Right cardiac atrium (tissue), 5 donors: Measurements from ENCODE around the gene MB21D2. TPM values are rescaled to one million over a fixed set of nuclear protein-coding genes. Genes with fewer than 3 reads are reported as not detected.
A peak's percentile ranks its signal among the peaks of the same experiment; 100 is the strongest.

Experiments
- ATAC-seq, 2 donors: fragments of 200-7000 bp; cut with Tn5 transposase; one replicate each; pipeline versions ENCODE4 v1.8.0 to v1.9.1; 2020; ENCODE audit warnings: moderate library complexity in 2 of 2, mild to moderate bottlenecking in 1 of 2
- DNase-seq, 3 donors: peaks; one replicate each; pipeline ENCODE4 v3.0.0-alpha.2; 2020
- H3K27ac ChIP-seq: one replicate; pipeline ENCODE4 v1.5.1; 2013; ENCODE audit warnings: mild to moderate bottlenecking, low read length, control low read depth, moderate library complexity
- H3K27me3 ChIP-seq: one replicate; pipeline ENCODE4 v1.6.1; 2013; ENCODE audit not compliant: control insufficient read depth, insufficient read depth
- H3K4me1 ChIP-seq: one replicate; pipeline ENCODE4 v1.6.1; 2013; ENCODE audit warnings: low read length; ENCODE audit not compliant: control insufficient read depth, insufficient read depth
- H3K4me3 ChIP-seq: one replicate; pipeline ENCODE4 v1.5.1; 2013; ENCODE audit warnings: low read length, control low read depth
- H3K9me3 ChIP-seq: one replicate; pipeline ENCODE4 v1.6.1; 2013; ENCODE audit warnings: low read length; ENCODE audit not compliant: control insufficient read depth
- WGBS: extraction: QIAGEN DNeasy Blood & Tissue Kit; methylation state at CpG from one replicate; pipeline ENCODE4 v1.1.7; 2013; 5-methylcytosine and 5-hydroxymethylcytosine counted together
- intact Hi-C, 4 donors: fragments of 100-400 bp; cut with DNase I; formaldehyde crosslinking; loops; one replicate each; pipeline versions ENCODE4 v1.11.0 to v1.14.0; 2022 to 2023
- polyA plus RNA-seq: library from polyadenylated mRNA; stranded (reverse); fragments of 200-250 nt; gene quantifications from one replicate; pipeline ENCODE4 v1.2.3, GENCODE V29; 2013
- total RNA-seq, 4 donors: library from RNA; stranded (reverse); fragmentation: NEBNext Ultra II Directional; extraction: Animal tissue kit (Norgen Biotek cat#: 25700); gene quantifications; one replicate each; pipeline ENCODE4 v1.2.1, GENCODE V29; 2021
- donor health status: healthy with polysubstance abuse.
- donor health status: DM: no; HTN: yes; CAD: no.
- donor health status: DM: no; HTN: no; CAD: no.
- donor health status: DM: no; HTN: yes; CAD: no; lungs with severe emphysema.
- donor health status: DM: yes; HTN: yes; CAD: no.

Gene MB21D2
- total and polyA plus RNA-seq, 5 donors = 1.3 to 3.9 (median 3.5) TPM

- Histone ChIP-seq H3K9me3 (no peaks in the 10 kb centered on the region), H3K27ac (no peak overlapping the region), H3K4me1 (peaks cover 7% of the 10 kb centered on the region), H3K4me3 (no peak overlapping the region), H3K27me3 (no peaks in the 10 kb centered on the region)
- WGBS = 98% methylated on average over 2 of the region's 2 CpGs
- no peak for ATAC-seq
- DNase-seq = no peak
- intact Hi-C loops = loop anchor here in 2 of 4 donors (10.0 kb wide), 2 partner anchors 94 to 644 kb away; partner anchors contain the start of gene MB21D2 (in 1 of the 2)
Observed at GRCh38 chr3:192821161-192821560, 96.5 kb downstream of the MB21D2 start.

- WGBS = 89% methylated on average over 5 of the region's 5 CpGs
- no peak for DNase-seq
- intact Hi-C loops = loop anchor here in 2 of 4 donors (10.0 kb wide), 2 partner anchors 95 to 645 kb away; partner anchors contain the start of gene MB21D2 (in 1 of the 2)
- ATAC-seq = no peak
- no peak overlapping the region for H3K4me3 ChIP-seq
- no peak overlapping the region for H3K27ac ChIP-seq
- H3K4me1 ChIP-seq = peaks cover 7% of the 10 kb centered on the region
- no peaks in the 10 kb centered on the region for H3K9me3 ChIP-seq
- H3K27me3 ChIP-seq = no peaks in the 10 kb centered on the region
Observed at GRCh38 chr3:192820161-192820560, 97.5 kb downstream of the MB21D2 start.

- peaks cover 7% of the 10 kb centered on the region for H3K4me1 ChIP-seq
- no peaks in the 10 kb centered on the region for H3K27me3 ChIP-seq
- ATAC-seq = peak; percentile 74 to 90
- peak overlapping the region; percentile 24 for H3K27ac ChIP-seq
- intact Hi-C loops = loop anchor here in 3 of 4 donors (5.0 to 10.0 kb wide), 6 partner anchors 98 to 756 kb away; partner anchors contain the start of gene MB21D2 (in 2 of the 3)
- no peak for DNase-seq
- WGBS = 66% methylated on average over 7 of the region's 7 CpGs
- H3K9me3 ChIP-seq = no peaks in the 10 kb centered on the region
- no peak overlapping the region for H3K4me3 ChIP-seq
Observed at GRCh38 chr3:192819001-192819569, 98.6 kb downstream of the MB21D2 start.

- no peaks in the 10 kb centered on the region for H3K9me3 ChIP-seq
- intact Hi-C loops = loop anchor here in 3 of 4 donors (5.0 to 10.0 kb wide), 6 partner anchors 99 to 757 kb away; partner anchors contain the start of gene MB21D2 (in 2 of the 3)
- WGBS = 83% methylated on average over 1 of the region's 1 CpG
- DNase-seq (no peak), ATAC-seq (no peak)
- H3K27ac ChIP-seq = no peak overlapping the region
- H3K4me1 ChIP-seq = peaks cover 7% of the 10 kb centered on the region
- H3K4me3 ChIP-seq = no peak overlapping the region
- H3K27me3 ChIP-seq = no peaks in the 10 kb centered on the region
Observed at GRCh38 chr3:192818126-192818525, 99.5 kb downstream of the MB21D2 start.

- no peak for ATAC-seq
- WGBS = 89% methylated on average over 4 of the region's 4 CpGs
- no peak overlapping the region for H3K4me3 ChIP-seq
- no peak for DNase-seq
- H3K9me3 ChIP-seq = no peaks in the 10 kb centered on the region
- intact Hi-C loops = loop anchor here in 3 of 4 donors (5.0 to 10.0 kb wide), 6 partner anchors 100 to 757 kb away; partner anchors contain the start of gene MB21D2 (in 2 of the 3)
- no peak overlapping the region for H3K27ac ChIP-seq
- peaks cover 7% of the 10 kb centered on the region for H3K4me1 ChIP-seq
- no peaks in the 10 kb centered on the region for H3K27me3 ChIP-seq
Observed at GRCh38 chr3:192817506-192817905, 100.2 kb downstream of the MB21D2 start.

GRCh38 chr3:192817053-192817452, 100.6 kb downstream of the MB21D2 start:
- no peak for DNase-seq
- no peak overlapping the region for H3K4me3 ChIP-seq
- H3K9me3 ChIP-seq = no peaks in the 10 kb centered on the region
- 75% methylated on average over 1 of the region's 1 CpG for WGBS
- intact Hi-C loops = loop anchor here in 3 of 4 donors (5.0 to 10.0 kb wide), 6 partner anchors 100 to 758 kb away; partner anchors contain the start of gene MB21D2 (in 2 of the 3)
- H3K4me1 ChIP-seq = peaks cover 7% of the 10 kb centered on the region
- ATAC-seq = no peak
- H3K27me3 ChIP-seq = no peaks in the 10 kb centered on the region
- no peak overlapping the region for H3K27ac ChIP-seq

- H3K9me3 ChIP-seq = no peaks in the 10 kb centered on the region
- H3K27me3 ChIP-seq = no peaks in the 10 kb centered on the region
- ATAC-seq = no peak
- no peak for DNase-seq
- H3K27ac ChIP-seq = no peak overlapping the region
- peaks cover 7% of the 10 kb centered on the region for H3K4me1 ChIP-seq
- no peak overlapping the region for H3K4me3 ChIP-seq
- WGBS = 75% methylated on average over 4 of the region's 4 CpGs
- intact Hi-C loops = loop anchor here in 3 of 4 donors (5.0 to 10.0 kb wide), 6 partner anchors 101 to 758 kb away; partner anchors contain the start of gene MB21D2 (in 2 of the 3)
Observed at GRCh38 chr3:192816351-192816750, 101.3 kb downstream of the MB21D2 start.

GRCh38 chr3:192812743-192813383, 104.8 kb downstream of the MB21D2 start:
- Histone ChIP-seq H3K4me3 (no peak overlapping the region), H3K27me3 (no peaks in the 10 kb centered on the region), H3K27ac (no peak overlapping the region), H3K4me1 (peaks cover 3% of the 10 kb centered on the region), H3K9me3 (no peaks in the 10 kb centered on the region)
- ATAC-seq (peak; percentile 47 to 53), DNase-seq (no peak)
- 16% methylated on average over 4 of the region's 4 CpGs for WGBS
- intact Hi-C loops = loop anchor here (2.0 to 10.0 kb wide), 5 partner anchors 228 to 762 kb away; no protein-coding TSS in a partner anchor

GRCh38 chr3:192805711-192806110, 111.9 kb downstream of the MB21D2 start:
- H3K4me1 ChIP-seq = peaks cover 4% of the 10 kb centered on the region
- no peak overlapping the region for H3K4me3 ChIP-seq
- ATAC-seq = no peak
- H3K9me3 ChIP-seq = no peaks in the 10 kb centered on the region
- 95% methylated on average over 6 of the region's 6 CpGs for WGBS
- H3K27me3 ChIP-seq = no peaks in the 10 kb centered on the region
- H3K27ac ChIP-seq = no peak overlapping the region
- intact Hi-C loops = loop anchor here in 2 of 4 donors (10.0 kb wide), 2 partner anchors 241 to 341 kb away; no protein-coding TSS in a partner anchor
- no peak for DNase-seq

- H3K9me3 ChIP-seq = no peaks in the 10 kb centered on the region
- no peaks in the 10 kb centered on the region for H3K27me3 ChIP-seq
- H3K4me1 ChIP-seq = peaks cover 4% of the 10 kb centered on the region
- 75% methylated on average over 2 of the region's 2 CpGs for WGBS
- no peak for DNase-seq
- intact Hi-C loops = loop anchor here (5.0 to 10.0 kb wide), 4 partner anchors 237 to 340 kb away; no protein-coding TSS in a partner anchor
- no peak for ATAC-seq
- H3K27ac ChIP-seq = no peak overlapping the region
- H3K4me3 ChIP-seq = no peak overlapping the region
Observed at GRCh38 chr3:192804502-192804901, 113.2 kb downstream of the MB21D2 start.
